Choroid plexus epithelial cell (primary cell): ENCODE measurements around the gene NEDD4L.

Experiments
- DNase-seq: peaks from one replicate; pipeline ENCODE4 v3.0.0-alpha.2; 2010; ENCODE audit warnings: low read depth
- H3K4me3 ChIP-seq: 2 replicates; pipeline ENCODE4 v1.5.1; 2011; ENCODE audit warnings: low read depth, mild to moderate bottlenecking, control low read depth, low read length, moderate library complexity
- CTCF ChIP-seq: conservative IDR thresholded peaks from 2 replicates; pipeline ENCODE4 v1.5.1; 2011; ENCODE audit warnings: low read depth, mild to moderate bottlenecking, control low read depth, inconsistent platforms, low read length, moderate library complexity

The NEDD4L gene

GRCh38 chr18:58112174-58112573 lies 68.1 kb downstream of the NEDD4L start:
- H3K4me3 ChIP-seq: no peak overlapping the region
- TF ChIP-seq CTCF: no peak
- no peak for DNase-seq

DNA sequence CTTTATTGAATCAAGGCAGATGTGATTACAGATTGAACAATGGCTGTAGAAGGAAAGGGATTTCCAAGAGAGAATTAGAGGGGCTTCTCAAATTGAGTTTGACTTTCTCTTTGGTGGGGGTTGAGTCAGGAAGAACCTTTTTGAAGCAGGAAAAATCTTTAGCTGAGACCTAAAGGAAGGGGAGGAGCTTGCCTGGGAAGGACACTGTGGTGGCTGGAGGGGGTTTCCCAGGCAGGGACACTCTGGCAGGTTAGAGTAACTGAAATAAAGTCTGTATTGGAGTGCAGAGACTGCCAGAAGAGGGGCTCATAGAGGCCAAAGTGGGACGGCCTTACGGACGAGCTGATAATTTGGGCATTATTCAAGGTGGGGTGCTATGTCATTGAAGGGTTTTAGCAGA lies 69.3 kb downstream of the NEDD4L start:
- no peak for DNase-seq
- H3K4me3 ChIP-seq: no peak overlapping the region
- no peak for TF ChIP-seq CTCF

DNA sequence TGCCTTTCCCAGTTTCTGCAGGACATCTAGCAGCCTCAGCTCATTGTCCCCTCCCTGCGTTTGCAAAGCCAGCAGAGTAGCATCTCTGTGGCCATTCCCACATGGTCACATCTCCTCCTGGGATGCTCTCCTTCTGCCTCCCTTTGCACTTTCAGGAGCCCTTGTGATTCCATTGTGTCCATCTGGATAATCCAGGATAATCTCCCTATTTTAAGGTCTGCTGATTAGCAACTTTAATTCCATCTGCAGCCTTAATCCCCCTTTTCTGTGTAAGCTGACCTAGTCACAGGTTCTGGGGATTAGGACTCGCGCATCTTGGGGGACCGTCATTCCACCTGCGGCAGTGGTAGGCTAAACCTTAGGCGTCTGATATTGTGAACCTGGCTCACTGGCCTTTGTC lies 70.7 kb downstream of the NEDD4L start:
- no peak for TF ChIP-seq CTCF
- DNase-seq: no peak
- H3K4me3 ChIP-seq: no peak overlapping the region

- no peak overlapping the region for H3K4me3 ChIP-seq
- TF ChIP-seq CTCF: no peak
- no peak for DNase-seq
Observed at GRCh38 chr18:58116818-58117217, 72.8 kb downstream of the NEDD4L start.

DNA sequence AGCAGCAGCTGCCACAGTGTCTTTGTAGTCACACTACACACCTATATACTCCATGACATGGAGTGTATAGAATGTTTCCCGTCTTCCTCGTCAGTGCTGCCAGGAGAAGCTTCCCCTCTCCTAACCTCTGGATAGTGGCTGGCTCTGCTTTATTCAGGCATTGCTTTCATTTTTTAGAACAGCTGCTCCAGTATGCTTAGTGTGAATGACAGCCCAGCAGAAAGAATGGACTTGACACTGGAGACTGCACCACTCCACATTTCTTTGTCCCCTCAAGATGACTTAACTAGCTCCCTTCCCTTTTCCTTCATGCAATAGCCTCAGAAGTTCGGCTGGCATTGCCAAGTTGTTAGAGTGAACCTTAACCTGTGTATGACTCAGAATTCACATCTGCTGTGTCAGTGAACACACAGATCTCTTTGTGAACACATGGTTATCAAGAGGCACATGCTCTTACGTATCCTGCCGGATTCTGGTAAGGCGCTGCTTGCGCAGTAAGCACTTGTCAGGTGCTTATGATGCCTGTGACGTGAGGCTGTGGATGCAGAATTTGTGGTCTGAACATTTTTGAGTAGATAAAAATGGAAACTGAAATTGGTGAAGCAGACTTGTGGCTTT lies 73.9 kb downstream of the NEDD4L start:
- peak; percentile 90 for DNase-seq
- no peak overlapping the region for H3K4me3 ChIP-seq
- no peak for TF ChIP-seq CTCF

DNA sequence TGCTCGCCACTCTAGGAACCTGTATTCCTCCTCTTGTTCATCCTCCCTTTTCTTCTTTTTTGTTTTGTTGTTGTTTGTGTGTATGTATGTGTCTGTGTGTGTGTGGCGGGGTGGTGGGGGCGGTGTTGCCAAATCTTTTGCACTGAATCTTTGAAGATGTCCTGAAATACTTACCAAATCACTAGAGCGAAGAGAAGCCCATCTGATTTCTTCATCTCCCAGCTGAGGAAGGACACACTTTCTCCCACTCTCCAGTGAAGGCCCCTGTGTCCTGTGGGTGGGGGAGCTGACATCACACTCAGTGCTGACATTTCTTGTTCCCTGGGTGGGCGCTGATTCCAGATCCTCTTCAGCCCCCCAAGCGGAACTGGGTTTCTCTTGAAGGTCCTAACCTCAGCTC lies 74.5 kb downstream of the NEDD4L start:
- TF ChIP-seq CTCF: no peak
- no peak for DNase-seq
- no peak overlapping the region for H3K4me3 ChIP-seq

DNA sequence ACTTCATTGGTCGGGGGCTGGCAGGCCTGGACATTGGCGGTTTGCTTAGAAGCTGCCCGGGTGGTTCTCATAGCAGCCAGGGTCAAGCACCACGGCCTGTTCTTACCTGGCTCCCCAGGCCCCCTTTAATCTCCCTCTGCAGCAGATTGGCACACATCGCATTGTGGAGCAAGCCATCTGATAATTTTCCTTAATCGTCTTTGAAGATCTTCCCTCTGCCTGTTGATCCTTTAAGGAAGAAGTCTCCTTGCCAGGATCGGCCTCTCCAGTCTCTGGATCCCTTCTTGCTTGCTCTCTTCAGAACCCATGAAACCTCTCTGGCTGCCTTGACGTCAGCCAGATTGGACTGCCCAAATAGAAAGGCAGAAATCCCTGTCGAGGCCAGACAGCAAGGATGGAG lies 75.8 kb downstream of the NEDD4L start:
- no peak for TF ChIP-seq CTCF
- DNase-seq: no peak
- H3K4me3 ChIP-seq: no peak overlapping the region
